Stimulated activated naive CD8-positive, alpha-beta T cell treated with anti-CD3 and anti-CD28 coated beads, Interleukin-15, Interleukin-2, amounts not matched to agents 100 U/mL and 50 U/mL, for 24 hours (primary cell): Measurements from ENCODE around the gene MGST3.
"Not testable (repeated sequence)": the region's sequence is repeated elsewhere in the genome, so short reads cannot be mapped to it uniquely, and the experiment has no call there.

Experiments
- ATAC-seq: fragments of 150-1000 bp; cut with Tn5 transposase; one replicate; pipeline ENCODE4 v1.10.0; 2021
- DNase-seq: peaks from one replicate; pipeline ENCODE4 v3.0.0; 2021

Gene MGST3

DNA sequence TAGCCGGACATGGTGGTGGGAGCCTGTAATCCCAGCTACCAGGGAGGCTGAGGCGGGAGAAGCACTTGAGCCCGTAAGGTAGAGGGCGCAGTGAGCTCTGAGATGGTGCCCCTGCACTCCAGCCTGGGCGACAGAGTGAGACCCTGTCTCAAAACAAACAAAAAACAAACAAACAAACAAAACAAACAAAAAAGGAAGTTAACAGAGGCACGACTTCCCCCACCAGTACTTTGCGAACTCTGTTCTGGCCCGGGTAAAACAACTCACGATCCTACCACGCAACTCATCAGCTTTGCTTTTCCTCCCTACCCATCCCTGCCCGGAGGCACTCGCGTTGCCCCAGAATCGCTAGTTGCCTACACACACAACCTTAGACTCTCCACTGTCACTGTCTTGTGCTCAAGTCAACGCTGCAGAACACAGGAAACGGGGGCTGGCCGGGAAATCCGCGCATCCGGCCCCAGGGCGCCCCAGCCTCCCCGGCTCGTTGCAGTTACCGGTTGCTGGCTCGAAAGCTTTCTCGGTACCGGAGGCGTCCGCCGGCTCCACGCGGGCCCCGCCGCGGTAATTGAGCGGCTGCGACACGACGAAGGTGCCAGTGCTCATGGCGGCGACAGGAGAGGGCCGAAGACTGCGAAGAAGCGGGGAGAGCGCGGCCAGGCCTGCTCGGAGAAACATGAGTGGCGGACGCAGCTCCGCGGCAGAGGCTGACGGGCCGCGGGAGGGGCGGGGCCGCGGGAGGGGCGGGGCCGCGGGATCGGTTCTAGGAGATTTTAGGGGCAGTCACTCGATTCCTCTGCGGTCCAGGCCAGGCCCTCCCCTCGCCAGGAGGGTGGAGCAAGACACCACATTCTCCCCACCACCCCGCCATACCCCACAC, 67.1 kb downstream of the MGST3 start, which contains the start of gene ALDH9A1:
Gene ALDH9A1 (minus strand): TSS at position 682 of the 880 bp plus-strand sequence. CDS start 4 bp downstream, at position 678.
- peak; percentile 98 for ATAC-seq
- peak; percentile 93 for DNase-seq

DNA sequence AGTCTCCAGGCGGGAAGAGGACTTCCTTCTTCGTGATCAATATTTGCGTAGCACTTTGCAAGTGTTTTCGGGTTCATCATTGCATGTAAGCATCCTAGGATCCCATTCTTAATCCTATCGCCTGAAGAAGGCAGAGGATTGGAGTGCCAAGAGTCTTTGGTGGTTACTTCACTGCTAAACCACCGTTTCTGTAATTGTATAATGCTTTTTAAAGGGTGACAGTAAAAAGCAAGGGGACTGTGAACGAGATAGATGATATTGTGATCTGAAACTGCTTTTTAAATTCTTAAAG, 67.7 kb downstream of the MGST3 start:
- ATAC-seq (no peak), DNase-seq (no peak)

DNA sequence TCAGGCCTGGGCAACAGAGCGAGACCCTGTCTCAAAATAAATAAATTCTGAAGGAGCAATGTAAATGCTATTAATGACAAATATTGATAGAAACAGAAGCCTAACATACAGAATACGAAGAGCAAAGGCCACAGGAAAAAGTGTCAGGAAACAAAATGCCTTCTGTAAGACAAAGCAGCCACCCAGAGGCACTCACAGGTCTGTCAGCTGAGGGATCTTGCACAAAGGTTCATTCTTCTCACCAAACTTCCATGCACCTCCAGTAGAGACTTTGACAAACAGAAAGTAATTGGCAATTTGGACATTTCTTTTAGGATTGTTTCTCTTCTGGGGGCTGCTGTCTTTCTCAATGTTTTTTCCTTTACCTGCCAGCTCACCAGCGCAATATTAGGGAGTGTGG, 68.5 kb downstream of the MGST3 start:
- ATAC-seq (no peak), DNase-seq (no peak)

DNA sequence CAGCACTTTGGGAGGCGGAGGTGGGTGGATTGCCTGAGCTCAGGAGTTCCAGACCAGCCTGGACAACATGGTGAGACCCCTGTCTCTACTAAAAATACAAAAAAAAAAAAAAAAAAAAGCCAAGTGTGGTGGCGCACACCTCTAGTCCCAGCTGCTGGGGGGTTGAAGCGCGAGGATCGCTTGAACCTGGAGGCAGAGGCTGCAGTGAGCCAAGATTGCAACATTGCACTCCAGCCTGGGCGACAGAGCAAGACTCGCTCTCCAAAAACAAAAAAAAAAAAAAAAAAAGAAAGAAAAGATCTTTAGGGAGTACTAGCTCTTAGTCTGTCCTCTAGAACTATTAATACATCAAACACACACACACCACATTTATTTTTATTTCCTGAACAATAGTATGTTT, 70.9 kb downstream of the MGST3 start:
- ATAC-seq, DNase-seq: not testable (repeated sequence)

DNA sequence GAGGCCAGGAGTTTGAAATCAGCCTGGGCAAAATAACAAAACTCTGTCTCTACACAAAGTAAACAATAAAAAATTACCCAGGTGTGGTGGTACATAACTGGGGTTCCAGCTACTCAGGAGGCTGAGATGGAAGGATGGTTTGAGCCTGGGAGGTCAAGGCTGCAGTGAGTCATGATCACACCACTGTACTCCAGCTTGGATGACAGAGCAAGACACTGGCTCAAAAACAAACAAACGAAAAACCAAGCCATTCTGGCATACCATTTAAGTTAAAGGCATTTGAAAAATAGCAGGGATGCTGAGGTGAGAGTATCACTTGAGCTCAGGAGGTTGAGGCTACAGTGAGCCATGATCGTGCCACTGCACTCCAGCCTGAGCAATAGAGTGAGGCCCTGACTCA, 72.6 kb downstream of the MGST3 start:
- ATAC-seq: no peak
- no peak for DNase-seq
